GM12878 (cell line): ENCODE data around the gene CYP1B1. TPM values are rescaled to one million over a fixed set of nuclear protein-coding genes. Genes with fewer than 3 reads are reported as not detected.

ENCODE experiments used
- ATAC-seq: fragments of 200-7000 bp; cut with Tn5 transposase; 3 replicates; pipeline ENCODE4 v1.9.1; 2020; ENCODE audit warnings: mild to moderate bottlenecking, moderate library complexity
- BruUV-seq: library from RNA; stranded (reverse); fragments of 400-500 nt; replicated peaks from 2 replicates; lab custom pipeline; 2021; lab: Mats Ljungman, UMichigan
- CTCF ChIA-PET: fragments of 300-600 bp; sonication (Branson Sonifier 250); formaldehyde crosslinking; extraction: SDS; loops from one replicate; lab custom pipeline; 2021; ENCODE audit warnings: inconsistent platforms; lab: Yijun Ruan, JAX
- POLR2A ChIA-PET: fragments of 350-600 bp; formaldehyde crosslinking; extraction: SDS; loops from one replicate; lab custom pipeline; 2021; ENCODE audit warnings: inconsistent platforms; lab: Charles Lee
- RAD21 ChIA-PET: fragments of 300-600 bp; sonication (Branson Sonifier 250); formaldehyde crosslinking; loops from one replicate; lab custom pipeline; 2023; ENCODE audit warnings: antibody characterized with exemption; ENCODE audit not compliant: unreplicated experiment; lab: Charles Lee
- SMC1A ChIA-PET: fragments of 300-600 bp; sonication (Branson Sonifier 250); formaldehyde crosslinking; loops from one replicate; lab custom pipeline; 2023; ENCODE audit not compliant: unreplicated experiment, uncharacterized antibody; lab: Charles Lee
- DNase-seq: peaks from one replicate; pipeline ENCODE4 v3.0.0-alpha.2; 2011; ENCODE audit warnings: low read depth, low spot score
- FAIRE-seq: peaks from 3 replicates; lab custom pipeline; 2011; peaks lifted over from hg19 to GRCh38; lab: Jason Lieb, UNC
- H2AFZ ChIP-seq: 2 replicates; pipeline ENCODE4 v1.6.0; 2011; ENCODE audit warnings: low read depth, low read length, control low read depth; ENCODE audit not compliant: control insufficient read depth
- H3K27ac ChIP-seq: 2 replicates; pipeline ENCODE4 v1.5.1; 2011; ENCODE audit warnings: control low read depth; ENCODE audit not compliant: control insufficient read depth, insufficient read depth
- H3K27me3 ChIP-seq, 2 experiments: replicated peaks in 1 of 2; 2 replicates each; pipeline versions ENCODE4 v1.6.0 to v1.6.1; 2011; ENCODE audit warnings: low read length in 1 of 2; ENCODE audit not compliant: control insufficient read depth in 2 of 2, insufficient read depth in 2 of 2
- H3K36me3 ChIP-seq, 2 experiments: 2 replicates each; pipeline ENCODE4 v1.5.1; 2011; ENCODE audit warnings: low read length in 1 of 2; ENCODE audit not compliant: control insufficient read depth in 2 of 2, insufficient read depth in 2 of 2
- H3K4me1 ChIP-seq: 2 replicates; pipeline ENCODE4 v1.6.1; 2011; ENCODE audit warnings: mild to moderate bottlenecking, low read length, moderate library complexity, mixed read lengths; ENCODE audit not compliant: control insufficient read depth, insufficient read depth
- H3K4me2 ChIP-seq: 2 replicates; pipeline ENCODE4 v1.6.0; 2011; ENCODE audit warnings: control low read depth; ENCODE audit not compliant: control insufficient read depth, insufficient read depth
- H3K4me3 ChIP-seq: fragments of 200-600 bp; sonication (generic); 2 replicates; pipeline ENCODE4 v1.5.1; 2016
- H3K79me2 ChIP-seq: 2 replicates; pipeline ENCODE4 v1.6.0; 2011; ENCODE audit warnings: low read length; ENCODE audit not compliant: control insufficient read depth, insufficient read depth
- H3K9ac ChIP-seq: 2 replicates; pipeline ENCODE4 v1.8.0; 2011; ENCODE audit warnings: low read length, control low read depth, mixed read lengths; ENCODE audit not compliant: control insufficient read depth, insufficient read depth
- H3K9me3 ChIP-seq: replicated peaks from 3 replicates; pipeline ENCODE4 v1.5.1; 2011; ENCODE audit warnings: mild to moderate bottlenecking, low read length; ENCODE audit not compliant: control insufficient read depth, insufficient read depth
- H4K20me1 ChIP-seq: 2 replicates; pipeline ENCODE4 v1.6.0; 2011; ENCODE audit not compliant: control insufficient read depth, insufficient read depth
- BHLHE40 ChIP-seq, 2 experiments: fragments of 450-650 bp in 1 of 2; IDR thresholded peaks; 2 replicates each; pipeline ENCODE4 v1.6.1; 2011 to 2017; ENCODE audit warnings: low read depth in 2 of 2, borderline replicate concordance in 1 of 2, improper control_type of control experiment in 1 of 2, low read length in 1 of 2, mild to moderate bottlenecking in 1 of 2
- CBX3 ChIP-seq: fragments of 200-600 bp; sonication (generic); IDR thresholded peaks from 2 replicates; pipeline ENCODE4 v1.6.1; 2016; ENCODE audit warnings: low read depth, borderline replicate concordance
- CEBPB ChIP-seq, 2 experiments: fragments of 150-350 bp in 1 of 2; IDR thresholded peaks; 2 replicates each; pipeline ENCODE4 v1.6.1; 2012 to 2014; ENCODE audit warnings: low read depth in 2 of 2, low read length in 2 of 2, borderline replicate concordance in 1 of 2, inconsistent platforms in 1 of 2
- CHD2 ChIP-seq: IDR thresholded peaks from 2 replicates; pipeline ENCODE4 v1.6.1; 2011; ENCODE audit warnings: low read depth, low read length, improper control_type of control experiment, borderline replicate concordance
- HDGF ChIP-seq: fragments of 450-650 bp; IDR thresholded peaks from 2 replicates; pipeline ENCODE4 v1.6.1; 2016; ENCODE audit warnings: antibody characterized with exemption
- IRF4 ChIP-seq: IDR thresholded peaks from 2 replicates; pipeline ENCODE4 v1.6.1; 2011; ENCODE audit warnings: low read depth, low read length
- MTA3 ChIP-seq: IDR thresholded peaks from 2 replicates; pipeline ENCODE4 v1.6.1; 2012; ENCODE audit warnings: low read length, inconsistent platforms, borderline replicate concordance
- NR2F1 ChIP-seq: fragments of 450-650 bp; conservative IDR thresholded peaks from 2 replicates; pipeline ENCODE4 v1.6.1; 2017; ENCODE audit warnings: mild to moderate bottlenecking
- RELB ChIP-seq: fragments of 450-650 bp; IDR thresholded peaks from 2 replicates; pipeline ENCODE4 v1.6.1; 2017; ENCODE audit warnings: low read depth, mild to moderate bottlenecking, moderate library complexity
- TCF7 ChIP-seq: IDR thresholded peaks from 2 replicates; pipeline ENCODE4 v1.6.1; 2014; ENCODE audit warnings: antibody characterized with exemption, borderline replicate concordance
- WGBS: methylation state at CpG from one replicate; pipeline ENCODE4 v1.1.6; 2016; ENCODE audit warnings: low lambda C conversion rate; ENCODE audit not compliant: insufficient replicate concordance, insufficient coverage; ENCODE audit errors: missing lambda C conversion rate; 5-methylcytosine and 5-hydroxymethylcytosine counted together
- in situ Hi-C: fragments of 300-500 bp; cut with MboI; formaldehyde crosslinking; loops from 9 replicates; pipeline ENCODE4 v1.14.3; 2018; ENCODE audit warnings: mixed read lengths
- intact Hi-C: fragments of 100-400 bp; cut with micrococcal nuclease; formaldehyde crosslinking; loops from one replicate; pipeline ENCODE4 v1.14.2; 2022; ENCODE audit not compliant: unreplicated experiment
- polyA plus RNA-seq, 11 experiments: library from polyadenylated mRNA; depleted of rRNA in 4 of 11; unstranded in 6 of 11; stranded (reverse) in 5 of 11; fragments of >200 nt; fragmentation: Nextera tagmentation in 4 of 11; fragmentation: Illumina TruSeq in 1 of 11; extraction: Ambion mirVana in 4 of 11; extraction: Trizol in 1 of 11; gene quantifications; 1 replicate in 1 of 11; 2 replicates in 10 of 11; pipeline versions ENCODE4 v1.2.1 to v1.2.3, GENCODE V29; 2011 to 2016; ENCODE audit warnings: inconsistent platforms in 2 of 11, missing spikeins in 2 of 11, low read depth in 1 of 11
- total RNA-seq, 4 experiments: library from RNA; depleted of rRNA in 3 of 4; stranded (reverse); fragments of >200 nt in 3 of 4; fragmentation: Illumina TruSeq in 1 of 4; extraction: Trizol in 1 of 4; gene quantifications; 2 replicates each; pipeline versions ENCODE4 v1.2.1 to v1.2.3, GENCODE V29; 2013 to 2021

The CYP1B1 gene
- total and polyA plus RNA-seq, 10 of the 15 experiments (the other 5 are each of a cell fraction or from before 2014, with no cell fraction given), result 0.35 to 29.7 (median 3.4) TPM

- peak; percentile 99 for TF ChIP-seq RELB
- TF ChIP-seq HDGF, result peak; percentile 93
- no peak for TF ChIP-seq CBX3
- no peak for TF ChIP-seq TCF7
- TF ChIP-seq MTA3, result no peak
- peak; percentile 44; the same call in 1 of the 2 replicates for TF ChIP-seq IRF4
- TF ChIP-seq CHD2, result no peak
- no peak; a peak in 1 of 4 replicates for TF ChIP-seq CEBPB (IDR thresholded peaks at IDR 0.05; ENCODE audit: borderline replicate concordance in 1 of 2, low read depth in 2 of 2, low read length in 2 of 2)
These were observed 38.0 kb downstream of the CYP1B1 start (continued) for GRCh38 chr2:38037757-38038621.

- FAIRE-seq, result peak; percentile 13
- H2AFZ ChIP-seq, result peak overlapping the region; percentile 95
- WGBS, result 2% methylated on average over 4 of the region's 4 CpGs
- in situ Hi-C loops (no loop called here), intact Hi-C loops (loop anchor here (2.0 to 5.0 kb wide), 3 partner anchors 80 to 225 kb away; partner anchors contain the start of gene RMDN2)
- peaks cover 23% of the 10 kb centered on the region for H3K4me1 ChIP-seq
- ChIA-PET CTCF (interaction anchor here (1.0 to 3.1 kb wide), 15 partner anchors 9 to 618 kb away, joined by 3 to 17 read pairs (median 5); partner anchors contain the start of gene CYP1B1), RAD21 (interaction anchor here (0.5 to 2.6 kb wide), 19 partner anchors 11 to 641 kb away, joined by 3 to 21 read pairs (median 6); partner anchors contain the start of genes CYP1B1 and RMDN2), SMC1A (interaction anchor here (0.7 to 3.7 kb wide), 27 partner anchors 9 to 385 kb away, joined by 3 to 18 read pairs (median 4); no protein-coding TSS in a partner anchor), POLR2A (interaction anchor here (1.1 kb wide), 1 partner anchor 103 kb away, joined by 4 read pairs; no protein-coding TSS in a partner anchor)
- no peaks in the 10 kb centered on the region for H3K79me2 ChIP-seq
- H3K4me2 ChIP-seq, result peak overlapping the region; percentile 98
- no peaks in the 10 kb centered on the region for H3K9me3 ChIP-seq
- DNase-seq, result no peak
- H3K27ac ChIP-seq, result peak overlapping the region; percentile 85
- TF ChIP-seq NR2F1 (no peak), BHLHE40 (IDR thresholded peaks at IDR 0.05; ENCODE audit: borderline replicate concordance in 1 of 2, low read depth in 2 of 2, low read length in 1 of 2) (peak in 1 of 2 experiments; percentile 38; a peak in 2 of 4 replicates)
- peak overlapping the region; percentile 68; the same call in 1 of the 2 replicates for H3K9ac ChIP-seq
- peak; percentile 11; the same call in 2 of the 3 replicates for ATAC-seq
- H3K36me3 ChIP-seq, result no peaks in the 10 kb centered on the region
- H3K27me3 ChIP-seq, result no peaks in the 10 kb centered on the region
- H3K4me3 ChIP-seq, result no peak overlapping the region
- BruUV-seq, result TSS peak; percentile 80
- no peaks in the 10 kb centered on the region for H4K20me1 ChIP-seq
These were observed 38.6 kb downstream of the CYP1B1 start for GRCh38 chr2:38037325-38037724.
